WTC11 (cell line): ENCODE data around the gene TAS2R39.

Source experiments
- CTCF ChIP-seq: fragments of 200-600 bp; IDR thresholded peaks from 2 replicates; pipeline ENCODE4 v1.8.0; 2022; ENCODE audit warnings: antibody characterized with exemption
- FOXK1 ChIP-seq: sonication (generic); formaldehyde crosslinking; IDR thresholded peaks from 2 replicates; pipeline ENCODE4 v1.8.0; 2022; ENCODE audit warnings: mild to moderate bottlenecking, moderate library complexity, missing genetic modification reagents
- IRF1 ChIP-seq: sonication (generic); formaldehyde crosslinking; IDR thresholded peaks from 2 replicates; pipeline ENCODE4 v1.8.0; 2023; ENCODE audit warnings: missing genetic modification reagents
- MXD4 ChIP-seq: fragments of 250-450 bp; sonication (Bioruptor Pico); IDR thresholded peaks from 2 replicates; pipeline ENCODE4 v1.8.0; 2021; ENCODE audit warnings: mild to moderate bottlenecking, moderate library complexity, borderline replicate concordance
- NR3C1 ChIP-seq: sonication (generic); formaldehyde crosslinking; conservative IDR thresholded peaks from 2 replicates; pipeline ENCODE4 v1.8.1; 2023; ENCODE audit warnings: low read depth, mild to moderate bottlenecking, missing genetic modification reagents
- SP1 ChIP-seq: sonication (generic); formaldehyde crosslinking; conservative IDR thresholded peaks from 2 replicates; pipeline ENCODE4 v1.8.1; 2022; ENCODE audit warnings: missing genetic modification reagents
- TCF7 ChIP-seq: sonication (generic); formaldehyde crosslinking; IDR thresholded peaks from 2 replicates; pipeline ENCODE4 v1.8.0; 2022; ENCODE audit warnings: mild to moderate bottlenecking, low read depth, missing genetic modification reagents, moderate library complexity
- ZBTB21 ChIP-seq: sonication (generic); formaldehyde crosslinking; IDR thresholded peaks from 2 replicates; pipeline ENCODE4 v1.8.1; 2023; ENCODE audit warnings: mild to moderate bottlenecking, missing genetic modification reagents, borderline replicate concordance

- TF ChIP-seq CTCF (no peak), TCF7 (no peak), NR3C1 (no peak), ZBTB21 (CRISPR knock-in tag) (no peak), MXD4 (CRISPR knock-in tag) (no peak), IRF1 (no peak), SP1 (no peak), FOXK1 (CRISPR knock-in tag) (no peak)
These were observed 34.6 kb downstream of the TAS2R39 start for GRCh38 chr7:143217806-143218205.
